K562 (cell line): Measurements from ENCODE around the gene NDUFS3. TPM values are rescaled to one million over a fixed set of nuclear protein-coding genes. Genes with fewer than 3 reads are reported as not detected.

Experiments
- ATAC-seq: fragments of 200-7000 bp; cut with Tn5 transposase; 3 replicates; pipeline ENCODE4 v1.9.1; 2020; ENCODE audit warnings: moderate library complexity
- BruUV-seq: library from RNA; stranded (reverse); fragments of 400-500 nt; replicated peaks from 2 replicates; lab custom pipeline; 2021; lab: Mats Ljungman, UMichigan
- CTCF ChIA-PET: fragments of 300-600 bp; formaldehyde crosslinking; extraction: SDS; loops from one replicate; lab custom pipeline; 2021; ENCODE audit warnings: low intra/inter-chr PET ratio; lab: Yijun Ruan, JAX
- POLR2A ChIA-PET: fragments of 300-600, 350-650 bp; sonication (Branson Sonifier 250); formaldehyde crosslinking; extraction: SDS; loops from one replicate; lab custom pipeline; 2021; ENCODE audit warnings: antibody characterized with exemption, inconsistent platforms; lab: Yijun Ruan, JAX
- DNase-seq, 4 experiments: peaks; one replicate each; pipeline versions ENCODE4 v3.0.0 to v3.0.0-alpha.2; 2011 to 2018; ENCODE audit warnings: low spot score in 3 of 4, mixed read lengths in 3 of 4; ENCODE audit errors: extremely low read depth in 1 of 4
- FAIRE-seq: peaks from 2 replicates; lab custom pipeline; 2011; peaks lifted over from hg19 to GRCh38; lab: Jason Lieb, UNC
- H2AFZ ChIP-seq: 2 replicates; pipeline ENCODE4 v1.6.0; 2011; ENCODE audit warnings: low read depth, low read length, control low read depth, inconsistent platforms
- H3K27ac ChIP-seq: fragments of 200-600 bp; 3 replicates; pipeline ENCODE4 v1.8.0; 2011; ENCODE audit warnings: low read depth, mild to moderate bottlenecking, control low read depth, inconsistent platforms, low read length, moderate library complexity, mixed read lengths; ENCODE audit errors: extremely low read depth
- H3K27me3 ChIP-seq, 2 experiments: fragments of 300-600 bp in 1 of 2; 2 replicates in 1 of 2; 3 replicates in 1 of 2; pipeline versions ENCODE4 v1.6.0 to v1.8.0; 2011; ENCODE audit warnings: inconsistent platforms in 2 of 2, low read length in 2 of 2, mild to moderate bottlenecking in 1 of 2, mixed read lengths in 1 of 2, moderate library complexity in 1 of 2; ENCODE audit not compliant: control insufficient read depth in 2 of 2, insufficient read depth in 2 of 2
- H3K36me3 ChIP-seq: fragments of 300-600 bp; 3 replicates; pipeline ENCODE4 v1.8.0; 2011; ENCODE audit warnings: mild to moderate bottlenecking, low read length, inconsistent platforms; ENCODE audit not compliant: control insufficient read depth, insufficient read depth
- H3K4me1 ChIP-seq, 2 experiments: fragments of 200-600 bp in 1 of 2; replicated peaks in 1 of 2; 2 replicates in 1 of 2; 3 replicates in 1 of 2; pipeline versions ENCODE4 v1.5.1 to v1.8.0; 2011; ENCODE audit warnings: inconsistent platforms in 2 of 2, low read length in 2 of 2, mild to moderate bottlenecking in 1 of 2, mixed read lengths in 1 of 2, moderate library complexity in 1 of 2; ENCODE audit not compliant: control insufficient read depth in 2 of 2, insufficient read depth in 2 of 2
- H3K4me2 ChIP-seq: 2 replicates; pipeline ENCODE4 v1.6.1; 2011; ENCODE audit warnings: low read length, control low read depth, inconsistent platforms, mixed read lengths; ENCODE audit not compliant: insufficient read depth
- H3K4me3 ChIP-seq: fragments of 200-600 bp; sonication (generic), shearing (Covaris generic); 2 replicates; pipeline ENCODE4 v1.5.1; 2016; ENCODE audit warnings: control low read depth, inconsistent platforms
- H3K79me2 ChIP-seq: fragments of 200-600 bp; 3 replicates; pipeline ENCODE4 v1.8.0; 2011; ENCODE audit warnings: low read length, inconsistent platforms; ENCODE audit not compliant: control insufficient read depth, insufficient read depth
- H3K9ac ChIP-seq, 2 experiments: 2 replicates each; pipeline versions ENCODE4 v1.6.0 to v1.6.1; 2011; ENCODE audit warnings: low read depth in 2 of 2, low read length in 2 of 2, control low read depth in 1 of 2, inconsistent platforms in 1 of 2, mild to moderate bottlenecking in 1 of 2, mixed read lengths in 1 of 2; ENCODE audit not compliant: insufficient read depth in 1 of 2
- H3K9me1 ChIP-seq: one replicate; pipeline ENCODE4 v1.6.0; 2011; ENCODE audit warnings: inconsistent platforms, mild to moderate bottlenecking, low read length, moderate library complexity; ENCODE audit not compliant: control insufficient read depth, insufficient read depth
- H3K9me3 ChIP-seq: replicated peaks from 2 replicates; pipeline ENCODE4 v1.5.1; 2011; ENCODE audit warnings: low read depth, low read length, inconsistent platforms; ENCODE audit not compliant: control insufficient read depth, insufficient read depth
- H4K20me1 ChIP-seq: replicated peaks from 2 replicates; pipeline ENCODE4 v1.6.1; 2011; ENCODE audit warnings: low read length, inconsistent platforms, mixed read lengths; ENCODE audit not compliant: control insufficient read depth, insufficient read depth
- ERF ChIP-seq: fragments of 450-650 bp; formaldehyde crosslinking; IDR thresholded peaks from 2 replicates; pipeline ENCODE4 v1.4.0; 2020; ENCODE audit warnings: mild to moderate bottlenecking, mixed read lengths
- MXI1 ChIP-seq: IDR thresholded peaks from 2 replicates; pipeline ENCODE4 v1.6.1; 2011; ENCODE audit warnings: low read depth, mild to moderate bottlenecking, improper control_type of control experiment, low read length
- POLR2A ChIP-seq: fragments of 450-650 bp; conservative IDR thresholded peaks from 2 replicates; pipeline ENCODE4 v1.6.1; 2016
- POLR2H ChIP-seq: IDR thresholded peaks from 2 replicates; pipeline ENCODE4 v1.6.1; 2016; ENCODE audit warnings: missing genetic modification characterization, low read depth, mild to moderate bottlenecking, control low read depth, missing compliant biosample characterization, moderate library complexity
- REST ChIP-seq, 2 experiments: fragments of 450-650 bp; formaldehyde crosslinking in 1 of 2; IDR thresholded peaks; 2 replicates each; pipeline versions ENCODE4 v1.4.0 to v1.6.1; 2014 to 2020; ENCODE audit warnings: mild to moderate bottlenecking in 2 of 2, borderline replicate concordance in 1 of 2, low read depth in 1 of 2
- RHOXF2B ChIP-seq: fragments of 250-450 bp; sonication (Bioruptor Pico); conservative IDR thresholded peaks from 2 replicates; pipeline ENCODE4 v1.5.1; 2021
- SAFB ChIP-seq: fragments of 200-400 bp; formaldehyde crosslinking; IDR thresholded peaks from 2 replicates; pipeline ENCODE4 v1.6.1; 2017; ENCODE audit warnings: low read depth, low read length, borderline replicate concordance
- ZNF609 ChIP-seq: sonication (generic); formaldehyde crosslinking; IDR thresholded peaks from 2 replicates; pipeline ENCODE4 v1.8.1; 2023; ENCODE audit warnings: missing genetic modification reagents, mild to moderate bottlenecking, borderline replicate concordance
- WGBS: fragments of 100-300 bp; shearing (Covaris generic); methylation state at CpG from one replicate; pipeline ENCODE4 v1.1.6; 2016; ENCODE audit warnings: low coverage, mixed read lengths; ENCODE audit not compliant: insufficient coverage; ENCODE audit errors: missing lambda C conversion rate; 5-methylcytosine and 5-hydroxymethylcytosine counted together
- in situ Hi-C: fragments of 300-500 bp; cut with MboI; formaldehyde crosslinking; loops from 4 replicates; pipeline ENCODE4 v1.15.0; 2018; ENCODE audit warnings: inconsistent platforms, mixed read lengths
- intact Hi-C: fragments of 100-400 bp; cut with micrococcal nuclease; formaldehyde crosslinking; loops from 2 replicates; pipeline ENCODE4 v1.14.2; 2022
- polyA plus RNA-seq, 8 experiments: library from polyadenylated mRNA; depleted of rRNA in 4 of 8; stranded (reverse) in 5 of 8; unstranded in 3 of 8; fragments of >200 nt; fragmentation: Nextera tagmentation in 2 of 8; fragmentation: Illumina TruSeq in 1 of 8; extraction: Ambion mirVana in 2 of 8; extraction: Trizol in 1 of 8; gene quantifications; 2 replicates each; pipeline versions ENCODE4 v1.2.1 to v1.2.3, GENCODE V29; 2011 to 2014; ENCODE audit warnings: inconsistent platforms in 1 of 8, missing spikeins in 1 of 8
- total RNA-seq, 7 experiments: library from RNA; depleted of rRNA in 6 of 7; stranded (reverse); fragments of >200 nt in 6 of 7; fragmentation: Illumina TruSeq in 2 of 7; extraction: Trizol in 2 of 7; gene quantifications; 2 replicates each; pipeline versions ENCODE4 v1.2.1 to v1.2.3, GENCODE V29; 2011 to 2021; ENCODE audit warnings: low replicate concordance in 1 of 7

Gene NDUFS3
- total and polyA plus RNA-seq, 9 of the 15 experiments (the other 6 are each of a cell fraction or from before 2014, with no cell fraction given): 38.7 to 341 (median 194) TPM

- TF ChIP-seq REST (IDR thresholded peaks at IDR 0.05; ENCODE audit: borderline replicate concordance) (no peak), REST (CRISPR knock-in tag; IDR thresholded peaks at IDR 0.05; ENCODE audit: low read depth) (no peak)
- TF ChIP-seq, all 486 proteins: peak for 4
Measured at GRCh38 chr11:47592970-47593369, 14.1 kb downstream of the NDUFS3 start (continued).

GRCh38 chr11:47593492-47593933 is 14.6 kb downstream of the NDUFS3 start:
- in situ Hi-C loops (no loop called here), intact Hi-C loops (no loop called here)
- Histone ChIP-seq H3K79me2 (no peaks in the 10 kb centered on the region), H3K9ac (no peak overlapping the region), H3K27ac (no peak overlapping the region), H3K4me3 (no peak overlapping the region), H3K36me3 (no peaks in the 10 kb centered on the region), H2AFZ (no peak overlapping the region), H3K9me3 (no peaks in the 10 kb centered on the region), H3K9me1 (peaks cover 3% of the 10 kb centered on the region), H3K4me1 (peaks cover 0 to 13% of the 10 kb centered on the region in 2 experiments; a peak in 2 of 5 replicates), H3K27me3 (peaks cover 24 to 35% of the 10 kb centered on the region in 2 experiments), H3K4me2 (no peak overlapping the region), H4K20me1 (no peaks in the 10 kb centered on the region)
- FAIRE-seq: no peak
- no TSS peak for BruUV-seq
- ChIA-PET POLR2A (interaction anchor here (0.6 to 6.2 kb wide), 2 partner anchors 8 to 234 kb away, joined by 3 to 35 read pairs; partner anchors contain the start of gene FAM180B), CTCF (no interaction called here)
- no peak for DNase-seq
- ATAC-seq: no peak
- WGBS: 9% methylated on average over 6 of the region's 6 CpGs
- TF ChIP-seq SAFB (no peak), ZNF609 (CRISPR knock-in tag) (no peak), RHOXF2B (CRISPR knock-in tag) (no peak), MXI1 (no peak), POLR2A (no peak), POLR2H (tag) (no peak), ERF (CRISPR knock-in tag) (no peak)
